K562 (cell line): ENCODE data around the gene SLC9A1. TPM values are rescaled to one million over a fixed set of nuclear protein-coding genes. Genes with fewer than 3 reads are reported as not detected.

ENCODE experiments used
- ARHGAP35 ChIP-seq: fragments of 450-650 bp; IDR thresholded peaks from 2 replicates; pipeline ENCODE4 v1.6.1; 2018; ENCODE audit not compliant: partially characterized antibody
- CSDE1 ChIP-seq, 2 experiments: fragments of 450-650 bp; IDR thresholded peaks; 2 replicates each; pipeline ENCODE4 v1.6.1; 2016; ENCODE audit warnings: mild to moderate bottlenecking in 1 of 2
- CTBP1 ChIP-seq: fragments of 450-650 bp; IDR thresholded peaks from 2 replicates; pipeline ENCODE4 v1.6.1; 2016; ENCODE audit warnings: borderline replicate concordance
- DPF2 ChIP-seq: fragments of 450-650 bp; IDR thresholded peaks from 2 replicates; pipeline ENCODE4 v1.6.1; 2016
- ERF ChIP-seq: fragments of 450-650 bp; formaldehyde crosslinking; IDR thresholded peaks from 2 replicates; pipeline ENCODE4 v1.4.0; 2020; ENCODE audit warnings: mild to moderate bottlenecking, mixed read lengths
- FOSL1 ChIP-seq: fragments of 200-800 bp; sonication (Bioruptor generic); conservative IDR thresholded peaks from 2 replicates; pipeline ENCODE4 v1.6.1; 2016; ENCODE audit warnings: missing genetic modification characterization, missing compliant biosample characterization
- FUS ChIP-seq: fragments of 200-400 bp; formaldehyde crosslinking; optimal IDR thresholded peaks from 2 replicates; pipeline ENCODE3; 2017; ENCODE audit warnings: low read depth, low read length
- HDAC1 ChIP-seq, 2 experiments: fragments of 450-650 bp; IDR thresholded peaks; 2 replicates each; pipeline ENCODE4 v1.6.1; 2016 to 2017; ENCODE audit warnings: inconsistent platforms in 1 of 2, mild to moderate bottlenecking in 1 of 2, moderate library complexity in 1 of 2
- HNRNPH1 ChIP-seq: fragments of 200-400 bp; formaldehyde crosslinking; optimal IDR thresholded peaks from 2 replicates; pipeline ENCODE3; 2017; ENCODE audit warnings: low read depth, mild to moderate bottlenecking, low read length, moderate library complexity
- KAT2B ChIP-seq: IDR thresholded peaks from one replicate; pipeline ENCODE4 v1.6.1; 2012; ENCODE audit warnings: low read depth, mild to moderate bottlenecking, control low read depth, inconsistent platforms, low read length, moderate library complexity
- KDM4B ChIP-seq, 2 experiments: fragments of 450-650 bp in 1 of 2; sonication (generic) in 1 of 2; IDR thresholded peaks; 2 replicates each; pipeline ENCODE4 v1.6.1; 2016 to 2017; ENCODE audit warnings: borderline replicate concordance in 2 of 2, antibody characterized with exemption in 1 of 2, low read depth in 1 of 2, mild to moderate bottlenecking in 1 of 2
- MAFG ChIP-seq: fragments of 450-650 bp; conservative IDR thresholded peaks from 2 replicates; pipeline ENCODE4 v1.6.1; 2016; ENCODE audit warnings: missing genetic modification characterization, missing compliant biosample characterization
- NFRKB ChIP-seq: fragments of 450-650 bp; IDR thresholded peaks from 2 replicates; pipeline ENCODE4 v1.6.1; 2016; ENCODE audit warnings: low read depth
- PHB2 ChIP-seq: fragments of 450-650 bp; IDR thresholded peaks from 2 replicates; pipeline ENCODE4 v1.6.1; 2017; ENCODE audit warnings: low read depth
- RBM34 ChIP-seq: fragments of 200-400 bp; formaldehyde crosslinking; IDR thresholded peaks from 2 replicates; pipeline ENCODE4 v1.6.1; 2018; ENCODE audit warnings: low read length, borderline replicate concordance; ENCODE audit not compliant: insufficient read depth
- SIX5 ChIP-seq, 2 experiments: IDR thresholded peaks; 2 replicates each; pipeline ENCODE4 v1.6.1; 2011; ENCODE audit warnings: low read length in 2 of 2, borderline replicate concordance in 1 of 2, low read depth in 1 of 2, mild to moderate bottlenecking in 1 of 2, moderate library complexity in 1 of 2; ENCODE audit not compliant: insufficient read depth in 1 of 2
- SMARCC2 ChIP-seq: fragments of 450-650 bp; IDR thresholded peaks from 2 replicates; pipeline ENCODE4 v1.6.1; 2017; ENCODE audit warnings: antibody characterized with exemption, moderate library complexity, mild to moderate bottlenecking, low read depth
- SMARCE1 ChIP-seq: fragments of 450-650 bp; IDR thresholded peaks from 2 replicates; pipeline ENCODE4 v1.7.1; 2016; ENCODE audit warnings: mild to moderate bottlenecking
- SP1 ChIP-seq: sonication (generic); formaldehyde crosslinking; IDR thresholded peaks from 2 replicates; pipeline ENCODE4 v1.8.1; 2022; ENCODE audit warnings: mild to moderate bottlenecking, missing genetic modification reagents
- ZNF184 ChIP-seq: sonication (generic); formaldehyde crosslinking; IDR thresholded peaks from 2 replicates; pipeline ENCODE4 v1.5.0; 2020; ENCODE audit warnings: missing genetic modification reagents
- ZNF197 ChIP-seq: fragments of 200-800 bp; sonication (Bioruptor generic); IDR thresholded peaks from 2 replicates; pipeline ENCODE4 v1.6.1; 2016; ENCODE audit warnings: low read depth, missing genetic modification characterization, missing compliant biosample characterization
- ZNF3 ChIP-seq: fragments of 250-450 bp; sonication (Bioruptor Pico); IDR thresholded peaks from 2 replicates; pipeline ENCODE4 v1.5.0; 2021; ENCODE audit warnings: mild to moderate bottlenecking, moderate library complexity
- ZNF347 ChIP-seq: fragments of 450-650 bp; formaldehyde crosslinking; IDR thresholded peaks from 2 replicates; pipeline ENCODE4 v1.4.0; 2020; ENCODE audit warnings: low read depth, mild to moderate bottlenecking, moderate library complexity
- ZNF41 ChIP-seq: fragments of 250-450 bp; sonication (Bioruptor Pico); conservative IDR thresholded peaks from 2 replicates; pipeline ENCODE4 v1.4.0; 2020; ENCODE audit warnings: mild to moderate bottlenecking
- ZNF431 ChIP-seq: sonication (generic); formaldehyde crosslinking; IDR thresholded peaks from 2 replicates; pipeline ENCODE4 v1.8.0; 2022; ENCODE audit warnings: mild to moderate bottlenecking, missing genetic modification reagents
- ZNF583 ChIP-seq: fragments of 250-450 bp; sonication (Bioruptor Pico); IDR thresholded peaks from 2 replicates; pipeline ENCODE4 v1.4.0; 2020
- polyA plus RNA-seq, 8 experiments: library from polyadenylated mRNA; depleted of rRNA in 4 of 8; stranded (reverse) in 5 of 8; unstranded in 3 of 8; fragments of >200 nt; fragmentation: Nextera tagmentation in 2 of 8; fragmentation: Illumina TruSeq in 1 of 8; extraction: Ambion mirVana in 2 of 8; extraction: Trizol in 1 of 8; gene quantifications; 2 replicates each; pipeline versions ENCODE4 v1.2.1 to v1.2.3, GENCODE V29; 2011 to 2014; ENCODE audit warnings: inconsistent platforms in 1 of 8, missing spikeins in 1 of 8
- total RNA-seq, 7 experiments: library from RNA; depleted of rRNA in 6 of 7; stranded (reverse); fragments of >200 nt in 6 of 7; fragmentation: Illumina TruSeq in 2 of 7; extraction: Trizol in 2 of 7; gene quantifications; 2 replicates each; pipeline versions ENCODE4 v1.2.1 to v1.2.3, GENCODE V29; 2011 to 2021; ENCODE audit warnings: low replicate concordance in 1 of 7
- TF ChIP-seq, protein P1 (sequence below): fragments of 200-800 bp; sonication (Bioruptor generic); IDR thresholded peaks from 2 replicates; pipeline ENCODE4 v1.6.1; 2017; ENCODE audit warnings: missing genetic modification characterization, missing compliant biosample characterization
- TF ChIP-seq, protein P2 (sequence below), 2 experiments: fragments of 450-650 bp in 1 of 2; sonication (generic) in 1 of 2; formaldehyde crosslinking; conservative IDR thresholded peaks; 2 replicates each; pipeline versions ENCODE4 v1.4.0 to v1.8.1; 2020 to 2022; ENCODE audit warnings: mild to moderate bottlenecking in 1 of 2, missing genetic modification reagents in 1 of 2
- TF ChIP-seq, protein P3 (sequence below): fragments of 450-650 bp; formaldehyde crosslinking; IDR thresholded peaks from 2 replicates; pipeline ENCODE4 v1.4.0; 2020; ENCODE audit warnings: mild to moderate bottlenecking, mixed read lengths

Gene SLC9A1
- total and polyA plus RNA-seq, 9 of the 15 experiments (the other 6 are each of a cell fraction or from before 2014, with no cell fraction given), result 0.59 to 14.4 (median 2.0) TPM

DNA sequence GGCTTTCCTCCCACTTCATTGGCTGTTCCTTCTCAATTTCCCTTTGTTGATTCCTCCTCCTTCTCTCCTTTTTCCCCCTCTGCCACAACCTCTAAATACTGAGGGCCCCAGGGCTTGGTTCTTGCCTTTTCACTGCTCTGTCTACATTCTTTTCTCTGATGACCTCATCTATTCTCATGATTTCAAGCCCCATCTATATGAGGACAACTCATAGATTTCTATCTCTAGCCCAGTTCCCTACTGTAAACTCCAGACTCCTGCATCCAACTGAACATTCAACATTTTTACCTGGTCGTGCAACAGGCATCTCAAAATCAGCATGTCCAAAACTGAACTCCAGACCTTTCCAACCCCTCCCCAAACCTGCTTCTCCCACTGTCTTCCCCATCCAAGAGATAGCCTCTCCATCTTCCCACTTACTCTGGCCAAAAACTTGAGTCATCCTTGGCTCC lies 11.5 kb upstream of the SLC9A1 start (continued):
- TF ChIP-seq SIX5 (IDR thresholded peaks at IDR 0.05; ENCODE audit: borderline replicate concordance in 1 of 2, insufficient read depth in 1 of 2, low read depth in 1 of 2, low read length in 2 of 2) (no peak), SP1 (CRISPR knock-in tag) (0 out of 2 replicates have a peak, but pooled peaks have one; percentile 37), CSDE1 (IDR thresholded peaks at IDR 0.05) (no peak), ZNF431 (no peak), DPF2 (peak; percentile 69), MAFG (peak; percentile 6; the same call in 1 of the 2 replicates), HDAC1 (IDR thresholded peaks at IDR 0.05) (peak in 1 of 2 experiments; percentile 37; a peak in 1 of 4 replicates), ARHGAP35 (no peak), SMARCE1 (peak; percentile 87; the same call in 1 of the 2 replicates), ZNF583 (CRISPR knock-in tag) (no peak), CTBP1 (peak; percentile 30; the same call in 1 of the 2 replicates), NFRKB (no peak), HNRNPH1 (no peak), ZNF3 (CRISPR knock-in tag) (no peak), ZNF197 (CRISPR knock-in tag) (no peak), FOSL1 (tag) (peak; percentile 87), FUS (no peak), PHB2 (no peak), ERF (CRISPR knock-in tag) (no peak), KAT2B (no peak), ZNF184 (CRISPR knock-in tag) (no peak), ZNF347 (CRISPR knock-in tag) (no peak), RBM34 (no peak), ZNF41 (CRISPR knock-in tag) (no peak), KDM4B (IDR thresholded peaks at IDR 0.05; ENCODE audit: borderline replicate concordance in 2 of 2, low read depth in 1 of 2) (no peak), SMARCC2 (peak; percentile 75; the same call in 1 of the 2 replicates)
- TF ChIP-seq, protein P1, sequence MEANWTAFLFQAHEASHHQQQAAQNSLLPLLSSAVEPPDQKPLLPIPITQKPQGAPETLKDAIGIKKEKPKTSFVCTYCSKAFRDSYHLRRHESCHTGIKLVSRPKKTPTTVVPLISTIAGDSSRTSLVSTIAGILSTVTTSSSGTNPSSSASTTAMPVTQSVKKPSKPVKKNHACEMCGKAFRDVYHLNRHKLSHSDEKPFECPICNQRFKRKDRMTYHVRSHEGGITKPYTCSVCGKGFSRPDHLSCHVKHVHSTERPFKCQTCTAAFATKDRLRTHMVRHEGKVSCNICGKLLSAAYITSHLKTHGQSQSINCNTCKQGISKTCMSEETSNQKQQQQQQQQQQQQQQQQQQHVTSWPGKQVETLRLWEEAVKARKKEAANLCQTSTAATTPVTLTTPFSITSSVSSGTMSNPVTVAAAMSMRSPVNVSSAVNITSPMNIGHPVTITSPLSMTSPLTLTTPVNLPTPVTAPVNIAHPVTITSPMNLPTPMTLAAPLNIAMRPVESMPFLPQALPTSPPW (CRISPR knock-in tag), result no peak
- TF ChIP-seq, protein P2, sequence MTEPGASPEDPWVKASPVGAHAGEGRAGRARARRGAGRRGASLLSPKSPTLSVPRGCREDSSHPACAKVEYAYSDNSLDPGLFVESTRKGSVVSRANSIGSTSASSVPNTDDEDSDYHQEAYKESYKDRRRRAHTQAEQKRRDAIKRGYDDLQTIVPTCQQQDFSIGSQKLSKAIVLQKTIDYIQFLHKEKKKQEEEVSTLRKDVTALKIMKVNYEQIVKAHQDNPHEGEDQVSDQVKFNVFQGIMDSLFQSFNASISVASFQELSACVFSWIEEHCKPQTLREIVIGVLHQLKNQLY (CRISPR knock-in tag; conservative IDR thresholded peaks at IDR 0.05), result no peak
- TF ChIP-seq, protein P3, sequence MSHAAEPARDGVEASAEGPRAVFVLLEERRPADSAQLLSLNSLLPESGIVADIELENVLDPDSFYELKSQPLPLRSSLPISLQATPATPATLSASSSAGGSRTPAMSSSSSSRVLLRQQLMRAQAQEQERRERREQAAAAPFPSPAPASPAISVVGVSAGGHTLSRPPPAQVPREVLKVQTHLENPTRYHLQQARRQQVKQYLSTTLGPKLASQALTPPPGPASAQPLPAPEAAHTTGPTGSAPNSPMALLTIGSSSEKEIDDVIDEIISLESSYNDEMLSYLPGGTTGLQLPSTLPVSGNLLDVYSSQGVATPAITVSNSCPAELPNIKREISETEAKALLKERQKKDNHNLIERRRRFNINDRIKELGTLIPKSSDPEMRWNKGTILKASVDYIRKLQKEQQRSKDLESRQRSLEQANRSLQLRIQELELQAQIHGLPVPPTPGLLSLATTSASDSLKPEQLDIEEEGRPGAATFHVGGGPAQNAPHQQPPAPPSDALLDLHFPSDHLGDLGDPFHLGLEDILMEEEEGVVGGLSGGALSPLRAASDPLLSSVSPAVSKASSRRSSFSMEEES, result no peak
